IMR-90 (cell line): ENCODE measurements around the gene RAB8B. TPM values are rescaled to one million over a fixed set of nuclear protein-coding genes. Genes with fewer than 3 reads are reported as not detected.

ENCODE experiments used
- ATAC-seq: fragments of 200-7000 bp; cut with Tn5 transposase; 2 replicates; pipeline ENCODE4 v1.9.1; 2020; ENCODE audit warnings: low read depth, mild to moderate bottlenecking, moderate library complexity
- BruUV-seq: library from RNA; stranded (reverse); fragments of 400-500 nt; replicated peaks from 2 replicates; lab custom pipeline; 2021; lab: Mats Ljungman, UMichigan
- CTCF ChIA-PET: fragments of 300-600 bp; formaldehyde crosslinking; extraction: SDS; loops from one replicate; lab custom pipeline; 2021; ENCODE audit warnings: antibody characterized with exemption; lab: Yijun Ruan, JAX
- POLR2A ChIA-PET: fragments of 300-600 bp; sonication (Branson Sonifier 250); formaldehyde crosslinking; loops from one replicate; lab custom pipeline; 2022; ENCODE audit warnings: antibody characterized with exemption; ENCODE audit not compliant: unreplicated experiment; lab: Charles Lee
- DNase-seq: peaks from one replicate; pipeline ENCODE4 v3.0.0; 2013
- H2AFZ ChIP-seq: replicated peaks from 2 replicates; pipeline ENCODE3; 2013; ENCODE audit warnings: low read length, mild to moderate bottlenecking; ENCODE audit not compliant: poor library complexity
- H2AK5ac ChIP-seq: 2 replicates; pipeline ENCODE4 v1.6.1; 2013; ENCODE audit warnings: low read depth, low read length, inconsistent platforms
- H2AK9ac ChIP-seq: replicated peaks from 2 replicates; pipeline ENCODE3; 2013; ENCODE audit warnings: mild to moderate bottlenecking, low read depth, low read length, moderate library complexity; ENCODE audit not compliant: poor library complexity
- H2BK120ac ChIP-seq: 2 replicates; pipeline ENCODE4 v1.6.1; 2013; ENCODE audit warnings: low read depth, low read length, inconsistent platforms
- H2BK15ac ChIP-seq: 3 replicates; pipeline ENCODE4 v1.6.1; 2013; ENCODE audit warnings: low read depth, low read length, inconsistent platforms
- H2BK20ac ChIP-seq: 2 replicates; pipeline ENCODE4 v1.6.1; 2013; ENCODE audit warnings: low read depth, mild to moderate bottlenecking, inconsistent platforms, low read length, moderate library complexity
- H2BK5ac ChIP-seq: 2 replicates; pipeline ENCODE4 v1.6.1; 2013; ENCODE audit warnings: mild to moderate bottlenecking, low read depth, low read length, inconsistent platforms; ENCODE audit not compliant: poor library complexity, severe bottlenecking
- H3K14ac ChIP-seq: replicated peaks from 2 replicates; pipeline ENCODE4 v1.6.1; 2013; ENCODE audit warnings: low read depth, low read length, inconsistent platforms
- H3K18ac ChIP-seq: 2 replicates; pipeline ENCODE4 v1.6.1; 2013; ENCODE audit warnings: low read depth, low read length, control low read depth
- H3K23ac ChIP-seq: 2 replicates; pipeline ENCODE4 v1.6.1; 2013; ENCODE audit warnings: low read depth, low read length, inconsistent platforms
- H3K27ac ChIP-seq: 2 replicates; pipeline ENCODE4 v1.5.1; 2013; ENCODE audit warnings: mild to moderate bottlenecking, control low read depth, low read length; ENCODE audit not compliant: insufficient read depth
- H3K27me3 ChIP-seq: 2 replicates; pipeline ENCODE4 v1.6.1; 2013; ENCODE audit warnings: low read length; ENCODE audit not compliant: control insufficient read depth, insufficient read depth
- H3K36me3 ChIP-seq: 2 replicates; pipeline ENCODE4 v1.6.1; 2013; ENCODE audit warnings: low read length, mixed read lengths; ENCODE audit not compliant: control insufficient read depth, insufficient read depth
- H3K4ac ChIP-seq: 2 replicates; pipeline ENCODE4 v1.6.1; 2013; ENCODE audit warnings: low read depth, low read length, inconsistent platforms
- H3K4me1 ChIP-seq: 2 replicates; pipeline ENCODE4 v1.6.1; 2013; ENCODE audit warnings: low read length, mixed read lengths; ENCODE audit not compliant: control insufficient read depth, insufficient read depth
- H3K4me2 ChIP-seq: 2 replicates; pipeline ENCODE4 v1.6.1; 2013; ENCODE audit warnings: low read depth, mild to moderate bottlenecking, control low read depth, low read length, moderate library complexity
- H3K4me3 ChIP-seq: 2 replicates; pipeline ENCODE4 v1.5.1; 2013; ENCODE audit warnings: low read depth, mild to moderate bottlenecking, control low read depth, low read length, moderate library complexity; ENCODE audit not compliant: insufficient read depth
- H3K56ac ChIP-seq: 2 replicates; pipeline ENCODE4 v1.6.1; 2013; ENCODE audit warnings: low read length, inconsistent platforms; ENCODE audit not compliant: insufficient read depth; ENCODE audit errors: extremely low read depth
- H3K79me1 ChIP-seq, 2 experiments: 2 replicates each; pipeline ENCODE4 v1.6.1; 2013; ENCODE audit warnings: low read length in 2 of 2, inconsistent platforms in 1 of 2, low read depth in 1 of 2
- H3K9ac ChIP-seq: 2 replicates; pipeline ENCODE4 v1.6.1; 2013; ENCODE audit warnings: low read depth, low read length, control low read depth
- H3K9me1 ChIP-seq: 2 replicates; pipeline ENCODE4 v1.6.1; 2013; ENCODE audit warnings: low read length, inconsistent platforms; ENCODE audit not compliant: insufficient read depth
- H3K9me3 ChIP-seq: 2 replicates; pipeline ENCODE4 v1.6.1; 2013; ENCODE audit warnings: low read length; ENCODE audit not compliant: control insufficient read depth, insufficient read depth
- H4K20me1 ChIP-seq: 2 replicates; pipeline ENCODE4 v1.6.1; 2013; ENCODE audit warnings: low read length, inconsistent platforms; ENCODE audit not compliant: insufficient read depth
- H4K5ac ChIP-seq: 2 replicates; pipeline ENCODE4 v1.6.1; 2013; ENCODE audit warnings: mild to moderate bottlenecking, low read depth, low read length, control low read depth
- H4K8ac ChIP-seq, 2 experiments: 2 replicates each; pipeline ENCODE4 v1.6.1; 2013; ENCODE audit warnings: low read depth in 2 of 2, low read length in 2 of 2, control low read depth in 1 of 2, inconsistent platforms in 1 of 2
- H4K91ac ChIP-seq: 2 replicates; pipeline ENCODE4 v1.6.1; 2013; ENCODE audit warnings: low read depth, low read length, inconsistent platforms; ENCODE audit not compliant: insufficient read depth
- BHLHE40 ChIP-seq: fragments of 150-350 bp; IDR thresholded peaks from 2 replicates; pipeline ENCODE4 v1.6.1; 2016; ENCODE audit warnings: mild to moderate bottlenecking, low read depth, low read length
- CEBPB ChIP-seq: IDR thresholded peaks from 2 replicates; pipeline ENCODE4 v1.6.1; 2012; ENCODE audit warnings: low read depth, low read length, improper control_type of control experiment
- CHD1 ChIP-seq: IDR thresholded peaks from 2 replicates; pipeline ENCODE4 v1.6.1; 2012; ENCODE audit warnings: low read depth, low read length, improper control_type of control experiment
- FOS ChIP-seq: fragments of 150-350 bp; IDR thresholded peaks from 2 replicates; pipeline ENCODE4 v1.6.1; 2016; ENCODE audit warnings: low read depth, low read length
- MAZ ChIP-seq: IDR thresholded peaks from 2 replicates; pipeline ENCODE4 v1.6.1; 2012; ENCODE audit warnings: low read depth, mild to moderate bottlenecking, low read length, improper control_type of control experiment, moderate library complexity, borderline replicate concordance
- MXI1 ChIP-seq: IDR thresholded peaks from 2 replicates; pipeline ENCODE4 v1.6.1; 2012; ENCODE audit warnings: low read depth, mild to moderate bottlenecking, low read length, moderate library complexity, borderline replicate concordance
- NFE2L2 ChIP-seq: fragments of 150-350 bp; IDR thresholded peaks from 2 replicates; pipeline ENCODE4 v1.6.1; 2016; ENCODE audit warnings: low read depth, mild to moderate bottlenecking, low read length
- RAD21 ChIP-seq: IDR thresholded peaks from 2 replicates; pipeline ENCODE4 v1.6.1; 2012; ENCODE audit warnings: low read length, improper control_type of control experiment
- RCOR1 ChIP-seq: IDR thresholded peaks from 2 replicates; pipeline ENCODE4 v1.6.1; 2012; ENCODE audit warnings: mild to moderate bottlenecking, low read length, improper control_type of control experiment; ENCODE audit not compliant: insufficient replicate concordance
- RFX5 ChIP-seq: IDR thresholded peaks from 2 replicates; pipeline ENCODE4 v1.8.0; 2012; ENCODE audit warnings: low read depth, mild to moderate bottlenecking, low read length, moderate library complexity
- SMC3 ChIP-seq: fragments of 150-350 bp; IDR thresholded peaks from 2 replicates; pipeline ENCODE4 v1.6.1; 2016; ENCODE audit warnings: low read depth, mild to moderate bottlenecking, antibody characterized with exemption, low read length, moderate library complexity
- WGBS, 2 experiments: methylation state at CpG; one replicate each; pipeline versions ENCODE4 v1.1.5 to v1.1.7; 2013; ENCODE audit warnings: missing lambda C conversion rate in 2 of 2; ENCODE audit not compliant: insufficient read length in 1 of 2; ENCODE audit errors: extremely low coverage in 2 of 2; 5-methylcytosine and 5-hydroxymethylcytosine counted together
- dilution Hi-C: fragments of 300-500 bp; cut with HindIII; formaldehyde crosslinking; loops from one replicate; pipeline ENCODE4 v1.14.3; 2018; ENCODE audit warnings: low sequenced_read_pairs; ENCODE audit not compliant: unreplicated experiment
- in situ Hi-C: fragments of 300-500 bp; cut with MboI; formaldehyde crosslinking; loops from 3 replicates; pipeline ENCODE4 v1.14.3; 2019; ENCODE audit warnings: low sequenced_read_pairs, inconsistent platforms, mixed read lengths
- intact Hi-C: fragments of 100-400 bp; cut with micrococcal nuclease; formaldehyde crosslinking; loops from 2 replicates; pipeline ENCODE4 v1.10.0; 2022
- polyA plus RNA-seq, 3 experiments: library from polyadenylated mRNA; depleted of rRNA; stranded (reverse); fragments of >200 nt; gene quantifications; 2 replicates each; pipeline ENCODE4 v1.2.3, GENCODE V29; 2012; ENCODE audit warnings: low replicate concordance in 1 of 3
- total RNA-seq: library from RNA; depleted of rRNA; stranded (reverse); fragments of >200 nt; gene quantifications from 2 replicates; pipeline ENCODE4 v1.2.3, GENCODE V29; 2012
- TF ChIP-seq, protein P1 (sequence below): conservative IDR thresholded peaks from 2 replicates; pipeline ENCODE4 v1.5.1; 2012; ENCODE audit warnings: mild to moderate bottlenecking, low read depth, low read length, improper control_type of control experiment
- TF ChIP-seq, protein P2 (sequence below): fragments of 150-350 bp; IDR thresholded peaks from 2 replicates; pipeline ENCODE4 v1.6.1; 2016; ENCODE audit warnings: low read depth, mild to moderate bottlenecking, low read length, moderate library complexity, borderline replicate concordance

Gene RAB8B
- total and polyA plus RNA-seq, 2 of the 4 experiments (the other 2 are of a cell fraction): 19.4 to 29.4 TPM

DNA sequence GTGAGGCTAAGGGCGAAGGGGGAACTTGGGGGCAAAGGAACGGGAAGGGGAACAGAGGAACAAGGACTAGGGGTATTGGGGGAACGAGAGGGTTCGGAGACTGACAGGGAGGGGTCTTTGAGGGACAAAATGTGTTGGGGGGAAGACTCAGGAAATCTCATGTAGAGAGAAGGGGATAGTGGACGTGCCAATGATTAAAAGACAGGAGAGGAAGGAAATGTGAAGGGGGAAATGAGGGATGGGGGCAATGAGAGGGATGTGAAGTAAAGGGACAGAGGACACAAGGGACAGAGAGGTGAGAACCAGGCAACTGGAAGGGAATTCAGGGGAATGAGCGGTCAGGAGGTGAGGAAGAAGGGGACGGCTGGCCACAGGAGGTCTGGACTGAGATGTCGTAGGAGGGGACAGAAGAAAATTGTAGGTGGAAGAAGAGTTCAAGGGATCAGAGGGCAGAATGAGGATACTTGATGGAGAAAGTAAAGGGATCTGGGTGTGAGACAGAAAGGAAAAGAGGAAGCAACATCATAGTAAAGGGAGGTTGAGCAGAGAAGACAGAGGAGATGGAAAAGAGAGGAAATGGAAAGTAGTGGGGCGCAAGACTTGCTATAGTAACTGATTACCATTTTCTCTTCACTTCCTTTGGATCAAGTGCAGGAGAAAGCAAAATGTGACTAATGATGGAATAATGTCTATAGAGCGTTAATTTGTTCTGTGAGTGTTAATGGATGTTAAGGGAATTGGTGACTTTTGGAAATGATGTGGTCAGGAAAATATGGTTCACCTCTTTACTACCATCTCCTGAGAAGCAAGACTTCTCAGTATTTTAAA is 749 bp downstream of the RAB8B start:
- Histone ChIP-seq H3K27ac (peak overlapping the region; percentile 97), H3K36me3 (no peaks in the 10 kb centered on the region), H2BK20ac (peak overlapping the region; percentile 32; the same call in 1 of the 2 replicates), H4K8ac (peak overlapping the region; percentile 29 to 63; a peak in 3 of 4 replicates), H3K27me3 (no peaks in the 10 kb centered on the region), H3K23ac (peak overlapping the region; percentile 97), H4K91ac (peak overlapping the region; percentile 74), H3K9me3 (no peaks in the 10 kb centered on the region), H2BK15ac (peak overlapping the region; percentile 8; the same call in 1 of the 3 replicates), H3K4me3 (peak overlapping the region; percentile 95), H2AFZ (peak overlapping the region; percentile 97), H2AK5ac (peak overlapping the region; percentile 96), H3K18ac (peak overlapping the region; percentile 85), H2AK9ac (peak overlapping the region; percentile 90), H3K9ac (peak overlapping the region; percentile 98), H3K14ac (peak overlapping the region; percentile 97), H3K56ac (peak overlapping the region; percentile 69), H4K5ac (peak overlapping the region; percentile 19), H2BK120ac (peak overlapping the region; percentile 63), H3K79me1 (peaks cover 17 to 51% of the 10 kb centered on the region in 2 experiments), H3K4me1 (peaks cover 10% of the 10 kb centered on the region), H2BK5ac (peak overlapping the region; percentile 95), H4K20me1 (peaks cover 12% of the 10 kb centered on the region; the same call in 1 of the 2 replicates), H3K4me2 (peak overlapping the region; percentile 99), H3K4ac (peak overlapping the region; percentile 88), H3K9me1 (peaks cover 8% of the 10 kb centered on the region)
- dilution Hi-C loops: no loop called here
- DNase-seq (no peak), ATAC-seq (0 out of 2 replicates have a peak, but pooled peaks have one; percentile 0)
- 0% methylated on average over 6 of the region's 10 CpGs; no CpG with 5 or more reads in 1 of the 2 experiments for WGBS, 2 experiments
- in situ Hi-C loops: no loop called here
- ChIA-PET POLR2A (interaction anchor here (0.6 to 1.2 kb wide), 2 partner anchors 33 to 101 kb away, joined by 4 to 8 read pairs; partner anchors contain the start of gene RPS27L), CTCF (no interaction called here)
- intact Hi-C loops: loop anchor here (2.0 to 5.0 kb wide), 2 partner anchors 33 to 87 kb away; partner anchors contain the start of genes APH1B and RPS27L
- BruUV-seq: no TSS peak
- TF ChIP-seq NFE2L2 (no peak), MAZ (no peak), BHLHE40 (no peak), MXI1 (no peak), CHD1 (no peak), RCOR1 (no peak), RFX5 (no peak), SMC3 (no peak), CEBPB (no peak), FOS (no peak), RAD21 (no peak)
- TF ChIP-seq, protein P1, sequence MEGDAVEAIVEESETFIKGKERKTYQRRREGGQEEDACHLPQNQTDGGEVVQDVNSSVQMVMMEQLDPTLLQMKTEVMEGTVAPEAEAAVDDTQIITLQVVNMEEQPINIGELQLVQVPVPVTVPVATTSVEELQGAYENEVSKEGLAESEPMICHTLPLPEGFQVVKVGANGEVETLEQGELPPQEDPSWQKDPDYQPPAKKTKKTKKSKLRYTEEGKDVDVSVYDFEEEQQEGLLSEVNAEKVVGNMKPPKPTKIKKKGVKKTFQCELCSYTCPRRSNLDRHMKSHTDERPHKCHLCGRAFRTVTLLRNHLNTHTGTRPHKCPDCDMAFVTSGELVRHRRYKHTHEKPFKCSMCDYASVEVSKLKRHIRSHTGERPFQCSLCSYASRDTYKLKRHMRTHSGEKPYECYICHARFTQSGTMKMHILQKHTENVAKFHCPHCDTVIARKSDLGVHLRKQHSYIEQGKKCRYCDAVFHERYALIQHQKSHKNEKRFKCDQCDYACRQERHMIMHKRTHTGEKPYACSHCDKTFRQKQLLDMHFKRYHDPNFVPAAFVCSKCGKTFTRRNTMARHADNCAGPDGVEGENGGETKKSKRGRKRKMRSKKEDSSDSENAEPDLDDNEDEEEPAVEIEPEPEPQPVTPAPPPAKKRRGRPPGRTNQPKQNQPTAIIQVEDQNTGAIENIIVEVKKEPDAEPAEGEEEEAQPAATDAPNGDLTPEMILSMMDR: no peak
- TF ChIP-seq, protein P2, sequence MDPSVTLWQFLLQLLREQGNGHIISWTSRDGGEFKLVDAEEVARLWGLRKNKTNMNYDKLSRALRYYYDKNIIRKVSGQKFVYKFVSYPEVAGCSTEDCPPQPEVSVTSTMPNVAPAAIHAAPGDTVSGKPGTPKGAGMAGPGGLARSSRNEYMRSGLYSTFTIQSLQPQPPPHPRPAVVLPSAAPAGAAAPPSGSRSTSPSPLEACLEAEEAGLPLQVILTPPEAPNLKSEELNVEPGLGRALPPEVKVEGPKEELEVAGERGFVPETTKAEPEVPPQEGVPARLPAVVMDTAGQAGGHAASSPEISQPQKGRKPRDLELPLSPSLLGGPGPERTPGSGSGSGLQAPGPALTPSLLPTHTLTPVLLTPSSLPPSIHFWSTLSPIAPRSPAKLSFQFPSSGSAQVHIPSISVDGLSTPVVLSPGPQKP: no peak
